CD4-positive, alpha-beta T cell treated with Interferon gamma for 1 hour (primary cell): ENCODE data around the gene ATL1.
"Not testable (repeated sequence)": the region's sequence is repeated elsewhere in the genome, so short reads cannot be mapped to it uniquely, and the experiment has no call there.

Experiments used
- DNase-seq: peaks from one replicate; pipeline ENCODE4 v3.0.0-alpha.2; 2020

ATL1 gene

DNA sequence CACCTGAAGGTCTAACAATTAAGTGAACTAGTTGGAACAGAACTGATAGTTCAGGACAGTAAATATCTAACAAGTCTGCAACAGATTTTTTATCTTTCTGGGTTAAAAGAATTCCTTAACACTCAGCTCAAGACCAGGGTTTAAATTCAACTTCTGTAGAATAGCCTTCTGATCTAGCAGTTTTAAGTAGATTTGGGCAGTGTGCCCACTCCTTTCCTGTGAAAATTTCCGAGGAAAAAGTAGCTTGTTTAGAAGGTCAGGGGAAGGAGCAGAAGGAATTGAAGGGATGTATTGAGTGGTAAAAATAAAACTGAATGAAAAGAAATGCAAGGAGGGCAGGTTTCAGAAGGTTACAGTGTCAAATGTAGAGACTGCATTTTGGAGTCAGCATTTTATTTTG lies 45.8 kb downstream of the ATL1 start:
- DNase-seq: no peak

DNA sequence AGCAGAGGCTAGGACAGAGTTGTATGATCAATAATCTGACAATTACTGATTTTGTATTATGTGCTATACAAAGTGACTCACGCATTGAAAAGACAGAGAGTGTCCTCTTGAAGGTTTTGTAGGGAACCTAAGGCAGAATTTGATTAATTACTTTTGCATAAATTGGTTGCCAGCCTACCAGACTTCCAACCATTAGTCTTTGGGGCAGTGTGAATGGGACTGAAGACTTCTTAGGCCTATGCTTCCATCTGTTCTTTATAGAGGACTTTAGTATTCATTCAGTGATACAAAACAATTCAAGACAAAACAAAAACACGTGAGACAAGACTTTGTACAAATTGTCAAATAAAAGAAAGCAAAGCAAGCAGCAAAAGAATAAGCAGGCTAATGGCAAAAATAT lies 46.5 kb downstream of the ATL1 start:
- DNase-seq: no peak

DNA sequence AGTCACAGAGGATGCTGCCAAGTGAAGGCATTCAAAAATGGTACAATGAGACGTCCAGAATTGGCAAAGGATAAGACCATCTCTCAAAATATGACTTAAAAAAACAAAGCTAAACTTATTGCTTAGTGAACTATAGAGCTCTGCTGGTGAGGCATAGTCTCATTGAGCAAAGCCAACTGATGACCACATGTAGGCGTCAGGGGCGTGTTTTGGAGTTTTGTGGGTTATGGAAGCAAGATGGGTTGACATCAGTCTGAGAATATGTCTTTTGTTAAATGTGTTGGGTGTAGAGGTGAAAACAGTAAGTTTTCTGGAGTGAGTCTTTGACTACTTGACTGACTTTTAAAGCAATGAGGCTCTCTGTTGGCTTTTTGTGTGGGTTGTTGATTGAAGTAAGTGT lies 47.2 kb downstream of the ATL1 start:
- DNase-seq: no peak

DNA sequence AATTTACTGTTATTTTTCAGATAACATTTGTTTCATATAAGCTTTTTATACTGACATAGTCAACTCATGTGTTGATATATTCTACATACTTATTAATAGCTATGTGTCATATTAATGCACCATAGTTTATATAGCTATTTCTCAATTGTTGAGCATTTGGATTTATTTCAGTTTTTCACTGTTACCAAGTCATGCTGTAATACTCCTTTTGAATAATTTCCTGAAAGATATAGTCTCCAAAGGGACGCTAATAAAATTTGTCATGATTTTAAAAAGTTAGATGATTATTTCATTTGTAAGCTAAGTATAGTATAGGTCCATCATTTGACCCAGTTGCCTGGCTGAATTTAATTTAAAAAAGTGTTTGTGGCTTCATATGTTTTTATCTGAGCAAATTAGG lies 47.8 kb downstream of the ATL1 start:
- DNase-seq: no peak

DNA sequence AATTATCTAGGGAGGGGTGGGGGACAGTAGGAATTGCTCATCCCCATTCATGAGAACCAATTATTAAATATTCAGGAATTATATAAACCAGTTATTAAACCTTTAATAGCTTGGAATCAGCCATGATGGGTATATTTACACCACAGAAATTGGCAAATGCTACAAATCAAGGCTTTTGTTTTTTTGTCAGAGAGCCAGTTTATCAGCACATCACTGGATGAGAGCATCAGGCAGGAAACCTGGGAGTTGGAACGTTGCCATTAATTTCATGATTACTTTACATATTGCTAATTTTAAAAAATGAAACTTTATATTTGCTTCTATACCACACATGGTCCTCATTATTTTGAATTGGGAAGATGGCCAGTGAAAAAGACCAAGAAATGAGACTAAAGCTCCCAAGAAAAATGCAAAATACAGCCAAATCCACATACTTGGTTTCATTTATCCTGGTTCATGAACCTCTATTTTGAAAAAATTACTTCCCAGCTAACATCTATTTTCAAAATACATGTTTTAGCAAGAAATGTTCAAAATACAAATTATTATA lies 48.4 kb downstream of the ATL1 start:
- DNase-seq: no peak

DNA sequence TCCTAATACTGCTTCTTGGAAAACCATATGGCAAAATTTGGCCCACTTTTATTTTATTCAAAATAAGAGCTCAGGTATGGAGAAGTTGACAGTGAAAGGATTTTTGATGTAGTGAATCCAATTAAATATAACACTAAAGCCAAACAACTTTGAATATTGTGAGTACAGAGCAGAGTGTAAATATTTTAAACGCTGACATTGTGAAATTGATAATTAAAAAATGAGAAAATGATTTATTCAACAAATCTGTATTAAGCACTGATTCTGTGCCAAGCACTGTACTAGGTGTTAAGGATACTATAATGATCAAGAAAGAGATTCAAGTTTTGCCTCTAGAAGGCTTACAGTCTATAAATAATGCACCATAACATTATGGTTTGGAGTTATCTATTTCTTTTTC lies 50.5 kb downstream of the ATL1 start:
- no peak for DNase-seq

DNA sequence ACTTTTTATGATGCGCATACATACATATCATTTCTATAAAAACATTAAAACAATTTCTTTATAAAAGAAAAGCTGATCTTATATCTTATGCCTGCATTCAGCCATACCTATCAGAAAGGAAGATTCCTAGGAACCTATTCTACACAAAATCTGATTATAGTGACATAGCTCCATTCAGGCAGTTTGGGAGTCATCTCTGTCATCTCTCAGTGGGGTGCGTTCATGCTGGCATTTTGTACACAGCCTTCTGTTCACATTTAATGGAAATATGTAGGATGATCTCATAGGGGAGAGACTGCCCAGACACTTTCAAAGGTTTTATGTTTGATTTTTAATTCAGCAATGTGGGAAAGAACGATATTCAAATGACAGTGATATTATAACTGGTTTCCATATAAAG lies 52.9 kb downstream of the ATL1 start:
- no peak for DNase-seq

DNA sequence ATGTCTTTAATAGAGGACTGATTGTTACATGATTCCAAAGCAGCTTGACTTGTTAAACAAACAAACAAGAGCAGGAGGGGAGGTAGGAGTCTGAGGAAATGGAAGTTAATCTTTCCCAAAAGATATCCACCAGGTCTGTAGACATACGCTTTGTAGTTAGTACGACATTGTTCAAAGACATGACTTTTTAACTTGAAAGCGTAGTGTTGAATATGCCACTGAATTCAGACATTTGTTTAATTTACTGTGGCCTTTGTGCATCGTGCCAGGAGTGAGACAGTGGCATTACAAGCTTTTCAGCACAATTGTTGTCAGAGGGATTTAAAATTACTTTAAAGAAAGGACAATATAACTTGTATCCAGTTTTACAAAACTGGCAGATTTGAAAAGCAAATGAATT lies 55.1 kb downstream of the ATL1 start:
- no peak for DNase-seq

DNA sequence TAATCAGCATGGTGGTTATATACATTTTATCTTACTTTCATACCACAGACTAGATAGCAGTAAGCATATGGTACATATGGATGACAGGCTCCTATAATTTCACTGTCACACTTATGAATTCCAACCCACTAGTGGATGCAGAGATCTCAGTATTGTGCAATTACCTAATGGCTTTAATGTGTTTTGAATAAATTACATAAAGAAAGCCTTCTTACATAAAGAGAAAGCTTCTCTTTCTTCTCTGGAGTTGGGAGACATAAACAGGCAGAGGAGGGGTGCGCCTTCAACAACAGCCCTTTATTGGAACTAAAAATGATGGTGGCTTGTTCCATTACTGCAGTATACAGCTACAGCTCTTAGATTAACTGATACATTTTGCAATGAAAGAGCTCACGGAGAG lies 55.6 kb downstream of the ATL1 start:
- no peak for DNase-seq

DNA sequence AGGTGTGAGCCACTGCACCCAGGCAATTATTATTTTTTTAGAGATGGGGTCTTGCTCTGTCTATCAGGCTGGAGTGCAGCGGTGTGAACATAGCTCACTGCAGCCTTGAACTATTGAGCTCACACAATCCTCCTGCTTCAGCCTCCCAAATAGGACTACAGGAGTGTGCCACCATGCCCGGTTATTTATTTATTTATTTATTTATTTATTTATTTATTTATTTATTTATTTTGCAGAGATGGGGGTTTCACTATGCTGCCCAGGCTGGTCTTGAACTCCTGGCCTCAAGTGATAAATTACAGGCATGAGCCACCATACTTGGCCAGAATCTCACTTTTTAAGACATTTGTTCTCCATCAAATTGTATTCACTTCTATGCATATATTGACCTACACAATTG lies 56.3 kb downstream of the ATL1 start:
- DNase-seq: no peak

DNA sequence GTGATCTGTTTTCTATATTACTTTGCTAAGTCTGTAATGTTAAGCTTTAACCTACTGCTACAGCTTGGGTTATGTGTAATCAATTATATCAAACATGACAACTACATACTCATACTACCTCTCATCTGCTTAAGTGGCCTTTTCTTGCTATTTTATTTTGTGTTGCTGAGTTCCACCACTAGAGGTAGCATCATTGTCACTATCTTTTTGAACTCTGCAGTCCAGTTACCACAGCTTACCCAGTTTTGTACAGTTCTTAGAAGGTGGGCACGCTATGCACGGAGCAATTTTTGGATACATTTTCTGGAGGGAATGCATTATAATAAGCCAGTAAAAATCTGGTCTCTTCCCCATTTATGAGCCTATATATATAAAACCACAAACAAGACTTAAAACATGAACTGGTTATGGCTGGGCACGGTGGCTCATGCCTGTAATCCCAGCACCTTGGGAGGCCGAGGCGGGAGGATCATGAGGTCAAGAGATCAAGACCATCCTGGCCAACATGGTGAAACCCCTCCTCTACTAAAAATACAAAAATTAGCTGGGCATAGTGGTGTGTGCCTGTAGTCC lies 59.7 kb downstream of the ATL1 start:
- DNase-seq: no peak

DNA sequence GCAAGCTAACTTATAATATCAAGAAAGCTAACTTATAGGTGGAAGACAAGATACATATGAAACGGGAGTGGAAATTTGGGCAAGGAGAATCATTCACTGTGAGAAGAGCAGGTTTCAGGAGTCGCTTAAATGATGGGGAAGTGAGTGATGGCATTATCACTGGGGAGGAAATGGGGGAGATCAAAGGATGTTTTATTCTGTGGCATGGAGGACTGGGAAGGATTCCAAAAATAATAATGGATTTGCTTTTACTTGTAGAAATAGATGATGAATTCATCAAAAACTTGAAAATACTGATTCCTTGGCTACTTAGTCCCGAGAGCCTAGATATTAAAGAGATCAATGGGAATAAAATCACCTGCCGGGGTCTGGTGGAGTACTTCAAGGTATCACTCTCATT lies 60.4 kb downstream of the ATL1 start:
- DNase-seq: no peak

DNA sequence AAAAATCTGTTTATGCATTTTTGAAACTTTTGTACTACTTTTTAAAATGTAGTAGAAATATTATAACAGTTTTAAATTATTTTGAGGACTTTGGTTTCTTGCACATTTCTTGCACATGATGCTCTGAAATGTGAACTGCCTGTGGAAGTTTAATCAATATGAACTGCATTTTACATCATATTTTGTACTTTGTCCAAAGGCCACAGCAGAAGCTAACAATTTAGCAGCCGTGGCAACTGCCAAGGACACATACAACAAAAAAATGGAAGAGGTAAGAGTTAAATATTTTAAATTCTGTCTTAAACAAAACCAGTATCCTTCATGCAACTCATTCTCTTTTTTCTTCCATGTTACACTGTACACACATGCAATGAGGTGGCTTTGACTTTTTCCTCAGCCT lies 63.0 kb downstream of the ATL1 start:
- no peak for DNase-seq

DNA sequence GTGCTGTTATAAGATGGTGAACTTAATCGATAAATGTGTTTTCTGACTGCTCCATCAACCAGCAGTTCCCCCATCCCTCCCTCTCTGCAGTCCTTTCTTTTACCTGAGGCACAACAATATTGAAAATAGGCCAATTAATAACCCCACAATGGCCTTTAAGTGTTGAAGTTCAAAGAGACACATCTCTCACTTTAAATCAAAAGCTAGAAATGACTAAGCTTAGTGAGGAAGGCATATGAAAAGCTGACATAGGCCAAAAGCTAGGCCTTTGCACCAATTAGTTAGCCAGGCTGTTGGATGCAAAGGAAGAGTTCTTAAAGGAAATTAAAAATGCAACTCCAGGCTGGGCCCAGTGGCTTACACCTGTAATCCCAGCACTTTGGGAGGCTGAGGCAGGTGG lies 64.5 kb downstream of the ATL1 start:
- no peak for DNase-seq

DNA sequence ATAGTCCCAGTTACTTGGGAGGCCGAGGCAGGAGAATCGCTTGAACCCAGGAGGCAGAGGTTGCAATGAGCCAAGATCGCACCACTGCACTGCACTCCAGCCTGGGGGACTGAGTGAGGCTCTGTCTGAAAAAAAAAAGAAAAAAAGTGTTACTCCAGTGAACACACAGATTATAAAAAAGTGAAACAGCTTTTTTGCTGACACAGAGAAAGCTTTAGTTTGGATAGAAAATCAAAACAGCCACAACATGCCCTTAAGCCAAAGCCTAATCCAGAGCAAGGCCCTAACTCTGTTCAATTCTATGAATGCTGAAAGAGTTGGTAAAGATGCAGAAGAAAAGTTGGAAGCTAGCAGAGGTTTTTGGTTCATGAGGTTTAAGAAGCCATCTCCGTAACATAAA lies 65.0 kb downstream of the ATL1 start:
- DNase-seq: not testable (repeated sequence)

DNA sequence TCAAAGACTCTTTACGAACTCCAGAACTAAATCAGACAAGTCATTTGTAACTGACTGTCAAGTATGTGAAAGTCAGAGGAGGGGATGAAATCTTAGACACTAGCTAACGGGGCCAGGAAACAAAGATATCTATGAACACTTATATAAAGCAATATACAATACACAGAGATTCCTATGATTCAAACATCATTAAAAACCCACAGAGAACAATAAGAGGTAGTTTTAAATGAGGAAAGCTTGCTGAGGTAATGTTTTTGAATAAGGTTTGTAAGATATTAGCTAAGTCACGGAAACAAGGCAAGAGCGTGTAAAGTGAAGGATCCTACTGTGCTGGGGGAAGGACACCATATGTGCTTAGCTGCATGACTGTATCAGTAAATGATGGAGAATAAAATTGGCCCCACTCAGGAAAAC lies 71.5 kb downstream of the ATL1 start:
- DNase-seq: no peak

DNA sequence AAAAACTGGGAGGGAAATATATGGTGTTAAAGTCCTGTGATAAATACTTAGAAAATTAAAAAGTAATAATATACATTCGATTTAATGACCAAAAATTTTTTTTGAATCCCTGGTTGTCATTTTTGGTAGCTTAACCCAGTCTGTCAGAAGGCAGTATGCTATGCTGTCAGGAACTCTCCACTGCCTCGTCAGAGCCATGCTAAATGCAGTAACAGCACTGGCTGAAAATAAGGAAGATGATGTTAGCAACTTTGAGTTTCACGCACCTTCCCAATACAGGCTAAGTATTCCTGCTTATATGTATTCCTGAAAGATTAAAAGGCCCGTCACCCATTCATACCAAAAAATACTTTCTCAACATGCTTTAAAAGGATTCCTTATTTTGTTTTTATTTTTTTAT lies 74.0 kb downstream of the ATL1 start:
- DNase-seq: no peak

DNA sequence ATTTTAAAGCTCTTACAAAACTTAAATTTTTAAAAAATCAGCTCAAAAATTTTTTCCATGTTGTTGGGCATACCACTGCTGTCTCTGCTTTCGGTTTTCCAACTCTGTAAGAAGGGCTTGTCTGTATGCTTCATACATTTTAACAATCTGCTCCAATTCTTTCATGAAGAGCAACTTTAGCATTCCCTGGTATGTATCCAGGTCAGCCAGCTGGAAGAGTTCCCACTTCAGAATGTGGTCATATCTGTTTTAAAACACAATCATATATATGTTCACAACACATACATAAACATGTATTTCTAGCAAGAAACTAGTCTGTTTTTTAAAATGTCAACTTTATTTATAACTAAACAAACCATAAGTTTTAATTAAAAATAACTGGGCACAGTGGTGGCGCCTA lies 75.2 kb downstream of the ATL1 start:
- no peak for DNase-seq

DNA sequence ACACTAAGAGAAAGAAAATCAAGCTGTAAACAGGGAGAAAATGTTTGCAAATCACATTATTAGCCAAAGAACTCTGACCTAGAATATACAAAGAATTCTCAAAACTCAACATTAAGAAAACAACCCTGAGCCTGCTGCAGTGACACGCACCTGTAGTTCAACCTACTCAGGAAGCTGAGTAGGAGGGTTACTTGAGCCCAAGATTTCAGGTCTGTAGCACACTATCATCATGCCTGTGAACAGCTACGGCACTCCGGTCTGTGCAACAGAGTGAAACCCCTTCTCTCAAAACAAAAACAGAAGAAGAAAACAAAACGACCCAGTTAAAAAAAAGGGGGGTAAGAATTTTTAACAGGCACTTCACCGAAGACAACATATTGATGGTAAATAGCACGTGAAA lies 87.3 kb downstream of the ATL1 start:
- DNase-seq: no peak

DNA sequence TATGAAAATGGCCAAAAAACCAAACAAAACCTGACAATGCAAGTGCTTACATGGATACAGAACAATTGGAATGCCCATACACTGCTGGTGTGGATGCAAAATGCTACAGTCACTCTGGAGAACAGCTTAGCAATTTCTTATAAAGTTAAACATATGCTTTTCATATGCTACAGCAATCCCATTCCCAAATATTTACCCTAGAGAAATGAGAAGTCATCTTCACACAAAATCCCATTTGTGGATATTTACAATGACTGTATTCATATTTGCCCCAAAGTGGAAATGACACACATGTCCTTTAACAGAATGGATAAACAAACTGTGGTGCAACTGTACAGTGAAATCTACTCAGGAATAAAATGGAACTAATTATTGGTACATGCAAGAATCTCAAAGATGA lies 87.8 kb downstream of the ATL1 start:
- no peak for DNase-seq

DNA sequence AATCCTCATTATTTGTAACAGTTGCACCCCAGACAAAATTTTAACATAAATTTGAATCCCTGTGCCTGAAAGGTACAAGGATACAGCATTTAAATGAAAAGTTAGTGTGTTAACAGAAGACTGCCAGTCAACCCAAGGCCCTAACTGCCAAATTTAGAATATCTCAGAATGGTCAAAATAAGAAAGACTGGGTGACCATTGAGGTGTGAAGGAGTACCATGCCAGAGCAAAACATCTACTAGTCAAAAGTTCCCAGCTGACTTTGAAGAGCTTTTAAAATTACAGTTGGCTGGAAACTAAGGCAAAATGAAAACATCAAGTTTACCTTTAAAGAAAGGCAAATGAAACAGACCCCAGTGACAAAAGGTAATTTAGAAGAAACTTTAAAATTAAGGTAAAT lies 89.7 kb downstream of the ATL1 start:
- no peak for DNase-seq

DNA sequence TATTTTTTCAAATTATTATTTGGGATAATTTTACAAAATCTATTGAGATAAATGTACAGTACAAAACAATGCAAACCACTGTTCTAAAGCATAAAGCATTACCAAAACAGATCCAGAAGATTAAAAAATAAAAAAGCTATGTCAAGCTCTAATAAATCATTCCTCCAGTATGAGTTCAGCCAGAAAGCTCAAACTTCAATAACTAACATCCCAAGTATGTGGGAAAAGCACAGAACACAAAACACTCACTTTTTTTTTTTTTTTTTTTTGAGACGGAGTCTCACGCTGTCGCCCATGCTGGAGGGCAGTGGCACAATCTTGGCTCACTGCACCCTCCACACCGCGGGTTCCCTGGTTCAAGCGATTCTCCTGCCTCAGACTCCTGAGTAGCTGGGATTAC lies 96.8 kb downstream of the ATL1 start:
- no peak for DNase-seq

DNA sequence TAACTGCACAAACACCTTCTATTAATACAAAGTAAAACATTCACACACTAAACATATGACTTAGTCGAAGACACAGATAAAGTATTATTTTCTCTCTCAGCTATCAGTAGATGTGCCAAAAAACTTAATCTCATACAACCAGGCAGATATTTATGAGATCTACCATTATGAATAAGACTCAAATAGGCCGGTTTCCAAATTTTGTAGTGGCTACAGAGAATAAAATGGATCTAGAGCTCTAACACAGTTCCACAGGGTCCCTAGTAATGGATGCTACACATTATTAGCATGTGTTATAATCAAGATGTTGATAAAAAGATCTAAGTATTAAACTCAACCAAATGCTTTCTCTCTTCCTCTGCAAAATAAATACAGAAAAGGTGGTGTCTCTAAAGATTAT lies 97.8 kb downstream of the ATL1 start:
- DNase-seq: no peak

DNA sequence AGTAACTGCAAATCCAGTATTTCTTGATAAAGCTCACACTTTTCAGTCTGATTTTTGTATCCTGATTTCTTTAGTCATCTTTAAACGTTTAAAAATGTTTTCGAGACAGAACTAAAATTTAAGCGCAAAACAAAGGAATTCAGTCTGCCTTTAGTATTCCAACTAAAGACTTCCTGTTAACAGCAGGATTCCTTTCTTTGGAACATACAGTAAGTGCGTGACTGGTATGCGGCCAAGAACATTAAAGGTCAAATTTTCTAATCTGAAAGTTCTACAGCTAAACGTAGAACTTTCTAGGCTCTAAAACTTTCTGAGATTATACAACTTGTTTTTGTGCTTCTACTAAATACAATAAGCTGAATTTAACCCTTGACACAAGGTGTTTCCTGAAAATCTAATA lies 98.3 kb downstream of the ATL1 start:
- no peak for DNase-seq

DNA sequence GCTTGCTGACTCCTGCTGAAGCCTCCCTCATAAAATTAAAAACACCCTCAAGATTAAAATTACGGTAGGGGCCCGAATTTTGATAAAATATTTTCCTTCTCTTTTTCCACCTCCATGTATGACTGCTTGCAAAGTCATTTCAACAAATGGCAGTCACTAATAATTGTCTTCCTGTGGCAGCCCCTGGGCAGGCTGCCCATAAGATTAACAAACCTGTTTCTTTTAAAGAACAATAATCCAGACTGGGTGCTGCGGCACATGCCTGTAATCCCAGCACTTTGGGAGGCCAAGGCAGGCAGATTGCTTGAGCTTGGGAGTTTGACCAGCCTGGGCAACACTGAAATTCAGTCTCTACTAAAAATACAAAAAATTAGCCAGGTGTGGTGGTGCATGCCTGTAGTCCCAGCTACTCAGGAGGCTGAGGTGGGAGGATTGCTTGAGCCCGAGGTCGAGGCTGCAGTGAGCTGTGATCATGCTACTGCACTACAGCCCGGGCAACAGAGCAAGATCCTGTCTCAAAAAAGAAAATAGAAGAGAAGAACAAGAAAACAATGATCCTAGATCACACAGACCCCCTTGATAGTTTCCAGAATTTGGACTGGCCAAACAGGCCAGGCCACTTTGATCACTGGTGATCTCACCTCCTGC lies 99.5 kb downstream of the ATL1 start:
- DNase-seq: no peak
